GM12878 (cell line): ENCODE data around the gene HSD17B12. TPM values are rescaled to one million over a fixed set of nuclear protein-coding genes. Genes with fewer than 3 reads are reported as not detected.

ENCODE experiments used
- ATAC-seq: fragments of 200-7000 bp; cut with Tn5 transposase; 3 replicates; pipeline ENCODE4 v1.9.1; 2020; ENCODE audit warnings: mild to moderate bottlenecking, moderate library complexity
- BruUV-seq: library from RNA; stranded (reverse); fragments of 400-500 nt; replicated peaks from 2 replicates; lab custom pipeline; 2021; lab: Mats Ljungman, UMichigan
- CTCF ChIA-PET: fragments of 300-600 bp; sonication (Branson Sonifier 250); formaldehyde crosslinking; extraction: SDS; loops from one replicate; lab custom pipeline; 2021; ENCODE audit warnings: inconsistent platforms; lab: Yijun Ruan, JAX
- POLR2A ChIA-PET: fragments of 350-600 bp; formaldehyde crosslinking; extraction: SDS; loops from one replicate; lab custom pipeline; 2021; ENCODE audit warnings: inconsistent platforms; lab: Charles Lee
- RAD21 ChIA-PET: fragments of 300-600 bp; sonication (Branson Sonifier 250); formaldehyde crosslinking; loops from one replicate; lab custom pipeline; 2023; ENCODE audit warnings: antibody characterized with exemption; ENCODE audit not compliant: unreplicated experiment; lab: Charles Lee
- SMC1A ChIA-PET: fragments of 300-600 bp; sonication (Branson Sonifier 250); formaldehyde crosslinking; loops from one replicate; lab custom pipeline; 2023; ENCODE audit not compliant: unreplicated experiment, uncharacterized antibody; lab: Charles Lee
- DNase-seq: peaks from one replicate; pipeline ENCODE4 v3.0.0-alpha.2; 2011; ENCODE audit warnings: low read depth, low spot score
- FAIRE-seq: peaks from 3 replicates; lab custom pipeline; 2011; peaks lifted over from hg19 to GRCh38; lab: Jason Lieb, UNC
- H2AFZ ChIP-seq: 2 replicates; pipeline ENCODE4 v1.6.0; 2011; ENCODE audit warnings: low read depth, low read length, control low read depth; ENCODE audit not compliant: control insufficient read depth
- H3K27ac ChIP-seq: 2 replicates; pipeline ENCODE4 v1.5.1; 2011; ENCODE audit warnings: control low read depth; ENCODE audit not compliant: control insufficient read depth, insufficient read depth
- H3K27me3 ChIP-seq, 2 experiments: replicated peaks in 1 of 2; 2 replicates each; pipeline versions ENCODE4 v1.6.0 to v1.6.1; 2011; ENCODE audit warnings: low read length in 1 of 2; ENCODE audit not compliant: control insufficient read depth in 2 of 2, insufficient read depth in 2 of 2
- H3K36me3 ChIP-seq, 2 experiments: 2 replicates each; pipeline ENCODE4 v1.5.1; 2011; ENCODE audit warnings: low read length in 1 of 2; ENCODE audit not compliant: control insufficient read depth in 2 of 2, insufficient read depth in 2 of 2
- H3K4me1 ChIP-seq: 2 replicates; pipeline ENCODE4 v1.6.1; 2011; ENCODE audit warnings: mild to moderate bottlenecking, low read length, moderate library complexity, mixed read lengths; ENCODE audit not compliant: control insufficient read depth, insufficient read depth
- H3K4me2 ChIP-seq: 2 replicates; pipeline ENCODE4 v1.6.0; 2011; ENCODE audit warnings: control low read depth; ENCODE audit not compliant: control insufficient read depth, insufficient read depth
- H3K4me3 ChIP-seq: fragments of 200-600 bp; sonication (generic); 2 replicates; pipeline ENCODE4 v1.5.1; 2016
- H3K79me2 ChIP-seq: 2 replicates; pipeline ENCODE4 v1.6.0; 2011; ENCODE audit warnings: low read length; ENCODE audit not compliant: control insufficient read depth, insufficient read depth
- H3K9ac ChIP-seq: 2 replicates; pipeline ENCODE4 v1.8.0; 2011; ENCODE audit warnings: low read length, control low read depth, mixed read lengths; ENCODE audit not compliant: control insufficient read depth, insufficient read depth
- H3K9me3 ChIP-seq: replicated peaks from 3 replicates; pipeline ENCODE4 v1.5.1; 2011; ENCODE audit warnings: mild to moderate bottlenecking, low read length; ENCODE audit not compliant: control insufficient read depth, insufficient read depth
- H4K20me1 ChIP-seq: 2 replicates; pipeline ENCODE4 v1.6.0; 2011; ENCODE audit not compliant: control insufficient read depth, insufficient read depth
- ATF3 ChIP-seq: IDR thresholded peaks from 2 replicates; pipeline ENCODE4 v1.6.1; 2011; ENCODE audit warnings: low read depth, mild to moderate bottlenecking, low read length, moderate library complexity, borderline replicate concordance; ENCODE audit errors: extremely low read depth
- BCL3 ChIP-seq: IDR thresholded peaks from 2 replicates; pipeline ENCODE4 v1.6.1; 2011; ENCODE audit warnings: borderline replicate concordance, low read depth, mild to moderate bottlenecking, moderate library complexity, low read length; ENCODE audit not compliant: insufficient read depth, poor library complexity, severe bottlenecking
- MEF2A ChIP-seq: IDR thresholded peaks from 2 replicates; pipeline ENCODE4 v1.6.1; 2011; ENCODE audit warnings: low read depth, mild to moderate bottlenecking, low read length, moderate library complexity; ENCODE audit not compliant: insufficient read depth
- POLR2AphosphoS2 ChIP-seq: IDR thresholded peaks from 2 replicates; pipeline ENCODE4 v1.6.1; 2011; ENCODE audit warnings: low read depth, mild to moderate bottlenecking, low read length, improper control_type of control experiment, moderate library complexity
- REST ChIP-seq: IDR thresholded peaks from 2 replicates; pipeline ENCODE4 v1.6.1; 2012; ENCODE audit warnings: mild to moderate bottlenecking, low read depth, low read length
- SMARCA5 ChIP-seq: fragments of 450-650 bp; IDR thresholded peaks from 2 replicates; pipeline ENCODE4 v1.6.1; 2017; ENCODE audit warnings: mild to moderate bottlenecking
- ZNF592 ChIP-seq: fragments of 450-650 bp; IDR thresholded peaks from 2 replicates; pipeline ENCODE4 v1.6.1; 2017; ENCODE audit warnings: mild to moderate bottlenecking, moderate library complexity
- ZNF622 ChIP-seq: fragments of 450-650 bp; IDR thresholded peaks from 2 replicates; pipeline ENCODE4 v1.6.1; 2017; ENCODE audit warnings: mild to moderate bottlenecking, inconsistent platforms
- ZNF687 ChIP-seq: fragments of 450-650 bp; IDR thresholded peaks from 2 replicates; pipeline ENCODE4 v1.6.1; 2017; ENCODE audit warnings: mild to moderate bottlenecking, moderate library complexity
- WGBS: methylation state at CpG from one replicate; pipeline ENCODE4 v1.1.6; 2016; ENCODE audit warnings: low lambda C conversion rate; ENCODE audit not compliant: insufficient replicate concordance, insufficient coverage; ENCODE audit errors: missing lambda C conversion rate; 5-methylcytosine and 5-hydroxymethylcytosine counted together
- in situ Hi-C: fragments of 300-500 bp; cut with MboI; formaldehyde crosslinking; loops from 9 replicates; pipeline ENCODE4 v1.14.3; 2018; ENCODE audit warnings: mixed read lengths
- intact Hi-C: fragments of 100-400 bp; cut with micrococcal nuclease; formaldehyde crosslinking; loops from one replicate; pipeline ENCODE4 v1.14.2; 2022; ENCODE audit not compliant: unreplicated experiment
- polyA plus RNA-seq, 11 experiments: library from polyadenylated mRNA; depleted of rRNA in 4 of 11; unstranded in 6 of 11; stranded (reverse) in 5 of 11; fragments of >200 nt; fragmentation: Nextera tagmentation in 4 of 11; fragmentation: Illumina TruSeq in 1 of 11; extraction: Ambion mirVana in 4 of 11; extraction: Trizol in 1 of 11; gene quantifications; 1 replicate in 1 of 11; 2 replicates in 10 of 11; pipeline versions ENCODE4 v1.2.1 to v1.2.3, GENCODE V29; 2011 to 2016; ENCODE audit warnings: inconsistent platforms in 2 of 11, missing spikeins in 2 of 11, low read depth in 1 of 11
- total RNA-seq, 4 experiments: library from RNA; depleted of rRNA in 3 of 4; stranded (reverse); fragments of >200 nt in 3 of 4; fragmentation: Illumina TruSeq in 1 of 4; extraction: Trizol in 1 of 4; gene quantifications; 2 replicates each; pipeline versions ENCODE4 v1.2.1 to v1.2.3, GENCODE V29; 2013 to 2021

The HSD17B12 gene
- total and polyA plus RNA-seq, 10 of the 15 experiments (the other 5 are each of a cell fraction or from before 2014, with no cell fraction given), result 23.6 to 88.0 (median 64.7) TPM

GRCh38 chr11:43746670-43747069 lies 66.1 kb downstream of the HSD17B12 start:
- RAD21 ChIA-PET, result no interaction called here
- no peak overlapping the region for H3K4me2 ChIP-seq
- no peak overlapping the region for H2AFZ ChIP-seq
- POLR2A ChIA-PET, result no interaction called here
- in situ Hi-C loops, result no loop called here
- ATAC-seq (no peak), FAIRE-seq (no peak), DNase-seq (no peak)
- no peaks in the 10 kb centered on the region; the same call in none of the 2 replicates for H3K79me2 ChIP-seq
- no peaks in the 10 kb centered on the region for H4K20me1 ChIP-seq
- BruUV-seq, result no TSS peak
- CTCF ChIA-PET, result interaction anchor here (1.0 to 1.4 kb wide), 2 partner anchors 13 to 23 kb away, joined by 3 to 4 read pairs; no protein-coding TSS in a partner anchor
- H3K9me3 ChIP-seq, result peaks cover 1% of the 10 kb centered on the region; the same call in 2 of the 3 replicates
- no peak overlapping the region for H3K9ac ChIP-seq
- peaks cover 2 to 11% of the 10 kb centered on the region in 2 experiments; a peak in 3 of 4 replicates for H3K36me3 ChIP-seq
- intact Hi-C loops, result no loop called here
- no peaks in the 10 kb centered on the region for H3K27me3 ChIP-seq
- H3K27ac ChIP-seq, result no peak overlapping the region
- 99% methylated on average over 3 of the region's 3 CpGs for WGBS
- SMC1A ChIA-PET, result interaction anchor here (1.4 kb wide), 1 partner anchor 18 kb away, joined by 4 read pairs; no protein-coding TSS in a partner anchor
- H3K4me1 ChIP-seq, result no peaks in the 10 kb centered on the region
- H3K4me3 ChIP-seq, result no peak overlapping the region
- TF ChIP-seq ATF3 (no peak), ZNF592 (no peak), POLR2AphosphoS2 (no peak), REST (no peak), ZNF687 (no peak), SMARCA5 (no peak), ZNF622 (no peak), MEF2A (no peak), BCL3 (no peak)
